PFSK-1 (cell line): ENCODE results near the gene AMMECR1L.

Source experiments
- FOXP2 ChIP-seq: optimal IDR thresholded peaks from 2 replicates; pipeline ENCODE3; 2011; ENCODE audit warnings: borderline replicate concordance, control low read depth, inconsistent platforms; ENCODE audit not compliant: insufficient read depth; ENCODE audit errors: extremely low read length, extremely low read depth
- POLR2AphosphoS5 ChIP-seq: IDR thresholded peaks from 2 replicates; pipeline ENCODE4 v1.6.1; 2012; ENCODE audit warnings: low read depth, mild to moderate bottlenecking, control low read depth, low read length, moderate library complexity
- SIN3A ChIP-seq: IDR thresholded peaks from 2 replicates; pipeline ENCODE4 v1.6.1; 2012; ENCODE audit warnings: mild to moderate bottlenecking, low read length, moderate library complexity, borderline replicate concordance; ENCODE audit not compliant: insufficient read depth
- TAF1 ChIP-seq: IDR thresholded peaks from 2 replicates; pipeline ENCODE4 v1.6.1; 2012; ENCODE audit warnings: low read length, control low read depth, borderline replicate concordance; ENCODE audit not compliant: insufficient read depth
- TF ChIP-seq, protein P1 (sequence below), 2 experiments: IDR thresholded peaks; 2 replicates each; pipeline versions ENCODE4 v1.6.1 to v1.8.0; 2011 to 2012; ENCODE audit warnings: low read depth in 2 of 2, low read length in 2 of 2, control low read depth in 1 of 2, inconsistent platforms in 1 of 2, mild to moderate bottlenecking in 1 of 2, moderate library complexity in 1 of 2; ENCODE audit not compliant: insufficient read depth in 1 of 2

The AMMECR1L gene

DNA sequence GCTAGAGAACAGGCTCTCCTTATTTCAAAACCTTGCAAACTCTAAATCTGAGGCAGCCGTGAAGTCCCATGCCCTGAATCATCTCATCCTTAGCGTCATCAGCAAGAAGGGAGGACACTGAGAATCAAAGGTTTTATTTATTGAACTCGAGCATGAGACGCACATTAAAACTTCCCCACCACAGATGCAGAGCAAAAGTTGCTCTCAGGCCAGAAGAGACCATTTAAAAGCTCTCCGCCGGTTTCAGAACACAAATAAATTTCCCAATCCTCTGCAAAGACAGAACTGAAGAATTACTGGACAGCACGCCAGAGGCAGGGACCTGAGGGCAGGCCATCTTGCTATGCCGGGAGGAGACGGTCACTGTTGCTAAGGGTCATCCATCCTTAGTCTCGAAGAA is 1.3 kb downstream of the AMMECR1L start:
- TF ChIP-seq POLR2AphosphoS5 (no peak), FOXP2 (no peak), TAF1 (no peak), SIN3A (no peak)
- TF ChIP-seq, protein P1, sequence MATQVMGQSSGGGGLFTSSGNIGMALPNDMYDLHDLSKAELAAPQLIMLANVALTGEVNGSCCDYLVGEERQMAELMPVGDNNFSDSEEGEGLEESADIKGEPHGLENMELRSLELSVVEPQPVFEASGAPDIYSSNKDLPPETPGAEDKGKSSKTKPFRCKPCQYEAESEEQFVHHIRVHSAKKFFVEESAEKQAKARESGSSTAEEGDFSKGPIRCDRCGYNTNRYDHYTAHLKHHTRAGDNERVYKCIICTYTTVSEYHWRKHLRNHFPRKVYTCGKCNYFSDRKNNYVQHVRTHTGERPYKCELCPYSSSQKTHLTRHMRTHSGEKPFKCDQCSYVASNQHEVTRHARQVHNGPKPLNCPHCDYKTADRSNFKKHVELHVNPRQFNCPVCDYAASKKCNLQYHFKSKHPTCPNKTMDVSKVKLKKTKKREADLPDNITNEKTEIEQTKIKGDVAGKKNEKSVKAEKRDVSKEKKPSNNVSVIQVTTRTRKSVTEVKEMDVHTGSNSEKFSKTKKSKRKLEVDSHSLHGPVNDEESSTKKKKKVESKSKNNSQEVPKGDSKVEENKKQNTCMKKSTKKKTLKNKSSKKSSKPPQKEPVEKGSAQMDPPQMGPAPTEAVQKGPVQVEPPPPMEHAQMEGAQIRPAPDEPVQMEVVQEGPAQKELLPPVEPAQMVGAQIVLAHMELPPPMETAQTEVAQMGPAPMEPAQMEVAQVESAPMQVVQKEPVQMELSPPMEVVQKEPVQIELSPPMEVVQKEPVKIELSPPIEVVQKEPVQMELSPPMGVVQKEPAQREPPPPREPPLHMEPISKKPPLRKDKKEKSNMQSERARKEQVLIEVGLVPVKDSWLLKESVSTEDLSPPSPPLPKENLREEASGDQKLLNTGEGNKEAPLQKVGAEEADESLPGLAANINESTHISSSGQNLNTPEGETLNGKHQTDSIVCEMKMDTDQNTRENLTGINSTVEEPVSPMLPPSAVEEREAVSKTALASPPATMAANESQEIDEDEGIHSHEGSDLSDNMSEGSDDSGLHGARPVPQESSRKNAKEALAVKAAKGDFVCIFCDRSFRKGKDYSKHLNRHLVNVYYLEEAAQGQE (IDR thresholded peaks at IDR 0.05; ENCODE audit: insufficient read depth in 1 of 2, low read depth in 2 of 2, low read length in 2 of 2) = no peak

DNA sequence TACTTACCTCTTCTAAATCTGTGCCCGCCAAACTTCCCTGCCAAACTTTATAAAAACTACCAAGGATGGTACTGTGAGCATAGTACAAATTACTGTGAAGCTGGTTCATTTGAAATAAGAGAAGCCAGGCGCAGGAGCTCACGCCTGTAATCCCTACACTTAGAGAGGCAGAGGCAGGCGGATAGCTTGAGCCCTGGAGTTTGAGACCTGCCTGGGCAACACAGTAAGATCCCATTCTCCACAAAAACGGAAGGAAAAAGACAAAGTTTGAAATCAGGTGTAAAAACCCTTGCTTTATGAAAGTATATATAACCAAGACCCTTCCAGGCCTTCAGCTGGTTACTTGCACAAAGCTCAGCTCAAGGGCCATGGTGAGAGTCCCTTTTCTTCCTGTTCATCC is 5.9 kb downstream of the AMMECR1L start:
- TF ChIP-seq SIN3A (no peak), POLR2AphosphoS5 (no peak), TAF1 (no peak)
- TF ChIP-seq, protein P1 (IDR thresholded peaks at IDR 0.05; ENCODE audit: insufficient read depth in 1 of 2, low read depth in 2 of 2, low read length in 2 of 2) = no peak

DNA sequence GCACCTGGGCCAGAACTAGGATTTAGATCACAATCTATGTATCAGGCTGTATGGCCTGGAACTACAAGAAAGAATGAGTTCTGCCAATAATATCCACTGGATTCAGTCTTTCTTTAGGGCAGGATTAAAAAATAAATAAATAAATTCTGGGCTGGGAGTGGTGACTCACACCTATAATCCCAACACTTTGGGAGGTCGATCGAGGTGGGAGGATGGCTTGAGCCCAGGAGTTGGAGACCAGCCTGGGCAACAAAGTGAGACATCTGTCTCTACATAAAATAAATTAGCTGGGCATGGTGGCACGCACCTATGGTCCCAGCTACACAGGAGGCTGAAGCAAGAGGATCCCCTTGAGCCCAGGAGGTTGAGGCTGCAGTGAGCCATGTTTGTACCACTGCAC is 8.1 kb downstream of the AMMECR1L start:
- TF ChIP-seq POLR2AphosphoS5 (no peak), SIN3A (no peak), TAF1 (no peak), FOXP2 (no peak)
- TF ChIP-seq, protein P1 (IDR thresholded peaks at IDR 0.05; ENCODE audit: insufficient read depth in 1 of 2, low read depth in 2 of 2, low read length in 2 of 2) = no peak

DNA sequence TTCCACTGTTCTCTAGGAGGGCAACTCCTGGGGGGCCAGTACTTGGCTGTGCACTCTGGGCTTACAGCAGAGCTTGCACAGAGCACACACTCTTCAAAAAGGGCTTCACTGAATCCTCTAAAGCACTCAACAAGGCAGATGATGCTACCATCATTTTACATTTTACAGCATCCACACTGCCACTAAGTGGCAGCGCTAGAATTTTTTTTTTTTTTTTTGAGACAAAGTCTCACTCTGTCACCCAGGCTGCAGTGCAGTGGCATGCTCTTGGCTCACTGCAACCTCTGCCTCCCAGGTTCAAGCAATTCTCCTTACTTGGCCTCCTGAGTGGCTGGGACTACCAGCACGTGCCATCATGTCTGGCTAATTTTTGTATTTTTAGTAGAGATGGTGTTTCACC is 8.6 kb downstream of the AMMECR1L start:
- TF ChIP-seq POLR2AphosphoS5 (no peak), TAF1 (no peak), SIN3A (no peak), FOXP2 (no peak)
- TF ChIP-seq, protein P1 (IDR thresholded peaks at IDR 0.05; ENCODE audit: insufficient read depth in 1 of 2, low read depth in 2 of 2, low read length in 2 of 2) = no peak
